CD4-positive, alpha-beta T cell treated with Interleukin-15 for 1 hour (primary cell): ENCODE data around the gene PTGER4.

Source experiments
- DNase-seq: peaks from one replicate; pipeline ENCODE4 v3.0.0-alpha.2; 2020

Gene PTGER4

DNA sequence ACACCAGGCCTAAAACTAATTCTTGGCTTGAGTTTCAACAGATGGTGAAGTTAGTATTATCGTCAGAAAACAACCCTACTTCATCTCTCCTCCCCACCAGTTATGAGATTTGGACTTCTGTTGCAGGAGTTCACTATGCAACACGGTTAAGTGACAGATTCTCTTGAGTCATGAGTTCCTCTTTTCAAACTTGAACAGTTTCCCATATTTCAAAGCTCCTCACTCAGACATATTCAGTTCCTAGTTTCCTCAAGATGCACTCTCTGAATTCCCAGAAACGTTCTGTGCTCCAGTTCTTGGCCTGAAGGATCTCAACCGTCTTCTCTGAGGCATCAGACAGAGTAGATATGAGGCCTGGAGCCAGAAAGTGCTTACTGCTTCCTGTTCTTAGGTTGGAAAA, 7.3 kb upstream of the PTGER4 start:
- no peak for DNase-seq

DNA sequence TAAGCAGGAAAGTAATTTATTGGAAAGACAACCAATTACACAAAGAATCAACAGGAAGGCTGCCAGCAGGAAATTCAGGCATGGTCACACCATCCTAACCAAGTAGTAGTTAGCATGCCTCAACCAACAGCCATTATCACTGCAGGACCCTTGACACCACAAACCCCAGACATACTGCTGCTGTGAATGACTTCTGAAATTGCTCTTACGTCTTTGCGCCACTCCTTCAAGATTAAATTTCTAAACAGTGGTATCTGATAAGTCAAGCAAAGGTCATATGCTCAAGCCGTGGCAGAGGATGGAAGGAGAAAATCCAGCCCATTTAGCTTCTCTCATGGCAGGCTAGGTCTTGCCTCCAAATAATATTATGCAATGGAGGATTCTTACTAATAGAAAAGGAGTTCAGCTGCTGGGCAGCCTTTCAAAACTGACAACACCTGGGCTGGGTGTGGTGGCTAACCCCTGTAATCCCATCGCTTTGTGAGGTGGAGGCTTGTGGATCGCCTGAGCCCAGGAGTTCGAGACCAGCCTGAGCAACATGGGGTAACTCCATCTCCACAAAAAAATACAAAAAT, 5.0 kb upstream of the PTGER4 start:
- DNase-seq = no peak

DNA sequence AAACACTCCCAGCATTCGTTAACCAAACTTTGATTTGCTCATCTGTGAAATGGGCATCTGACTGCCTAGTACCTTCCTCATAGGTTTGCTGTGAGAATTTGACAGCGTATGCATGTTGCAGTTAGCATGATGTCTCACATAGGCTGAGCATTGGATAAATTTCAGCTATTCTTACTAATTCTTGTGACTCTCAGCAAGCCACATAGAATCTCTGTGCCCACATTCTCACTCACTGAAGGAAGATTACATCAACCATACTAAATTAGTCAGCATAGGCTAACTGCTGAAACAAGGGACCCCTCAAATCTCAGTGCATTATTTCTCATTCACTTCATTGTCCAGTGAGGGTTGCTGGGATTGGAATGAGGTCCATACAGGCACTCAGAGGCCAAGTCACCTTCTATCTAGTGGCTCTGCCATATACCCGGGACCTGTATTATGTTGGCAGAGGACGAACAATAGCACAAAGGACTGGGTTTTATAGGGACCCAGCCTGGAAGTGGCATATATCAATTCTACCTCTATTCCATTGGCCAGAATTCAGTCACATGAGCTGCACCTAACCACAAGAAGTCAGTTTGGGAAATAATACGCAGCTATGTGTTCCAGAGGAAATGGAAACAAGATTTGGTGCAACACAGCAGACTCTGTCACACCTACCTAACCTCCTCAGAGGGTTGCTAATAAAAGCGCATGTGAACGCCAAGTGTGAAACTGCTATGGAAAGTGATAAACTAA, 4.2 kb upstream of the PTGER4 start:
- DNase-seq = no peak

DNA sequence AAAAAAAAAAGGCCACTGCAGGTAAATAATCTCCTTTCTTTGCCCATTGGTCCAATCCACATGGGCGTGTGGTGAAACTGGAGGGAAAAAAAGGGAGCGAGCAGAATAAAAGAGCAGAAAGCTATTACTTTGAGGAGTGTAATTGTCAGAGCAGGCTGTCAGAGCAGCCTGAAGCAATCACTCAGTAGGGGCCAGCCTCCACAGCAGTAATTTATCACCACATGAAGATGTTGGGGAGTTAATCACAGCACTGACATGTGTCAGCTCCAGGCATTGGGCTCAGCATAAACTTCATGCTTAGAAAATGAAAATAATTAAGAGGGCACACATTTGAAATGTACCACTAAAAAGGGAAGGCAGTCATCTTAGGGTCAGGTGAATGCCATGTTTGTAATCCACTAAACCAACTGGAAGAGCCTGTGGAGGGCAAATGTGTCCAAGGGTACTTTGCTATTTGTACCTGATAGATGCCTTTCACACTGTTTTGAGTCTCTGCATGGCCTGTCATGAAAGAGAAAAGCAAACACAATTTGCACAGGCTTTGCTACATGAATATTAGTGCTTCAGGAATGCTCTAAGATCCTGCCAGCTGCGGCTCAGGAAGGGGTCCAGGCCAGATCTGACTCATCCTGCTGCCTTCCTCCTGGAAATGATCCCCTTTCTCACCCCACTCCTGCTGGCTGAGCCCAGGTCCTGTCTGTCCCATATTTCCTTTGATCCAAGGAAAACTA, 2.9 kb upstream of the PTGER4 start:
- DNase-seq = no peak

DNA sequence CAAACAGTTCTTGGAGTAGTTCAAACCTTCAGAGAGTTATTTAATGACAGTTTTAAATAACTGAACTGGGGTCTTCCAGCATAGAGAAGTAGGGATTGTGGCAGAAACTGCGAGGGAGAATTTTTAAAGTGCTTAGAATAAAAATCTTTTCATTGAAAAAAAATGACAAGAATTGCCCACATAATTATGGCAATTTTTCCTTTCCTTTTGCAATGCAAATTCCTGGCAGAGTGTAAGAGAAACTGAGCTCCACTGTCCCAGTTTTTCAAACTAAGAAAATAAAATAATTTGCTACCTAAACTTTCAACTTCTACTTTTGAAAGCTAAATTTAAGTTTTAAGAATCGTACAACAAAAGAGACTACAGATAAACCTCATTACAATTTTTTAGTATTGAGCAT, 2.3 kb upstream of the PTGER4 start:
- no peak for DNase-seq

DNA sequence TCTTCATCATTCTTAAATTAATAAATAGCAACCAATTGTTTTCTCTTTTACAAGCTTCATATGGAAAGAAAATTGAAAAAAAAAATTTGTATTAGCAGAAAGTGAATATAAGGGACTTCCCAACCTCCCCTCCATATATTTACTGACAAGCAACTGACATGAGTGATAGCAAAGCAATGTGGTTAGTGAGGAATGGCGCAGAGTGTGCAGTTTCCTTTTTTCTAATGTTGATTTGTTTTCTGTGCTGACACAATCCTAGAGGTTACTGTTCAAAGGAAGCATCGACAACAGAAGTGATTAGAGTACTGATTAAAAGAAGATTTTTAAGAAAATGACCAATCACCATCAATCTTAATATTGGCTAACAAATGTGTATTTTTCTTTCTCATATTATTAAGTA, 1.7 kb upstream of the PTGER4 start:
- no peak for DNase-seq

DNA sequence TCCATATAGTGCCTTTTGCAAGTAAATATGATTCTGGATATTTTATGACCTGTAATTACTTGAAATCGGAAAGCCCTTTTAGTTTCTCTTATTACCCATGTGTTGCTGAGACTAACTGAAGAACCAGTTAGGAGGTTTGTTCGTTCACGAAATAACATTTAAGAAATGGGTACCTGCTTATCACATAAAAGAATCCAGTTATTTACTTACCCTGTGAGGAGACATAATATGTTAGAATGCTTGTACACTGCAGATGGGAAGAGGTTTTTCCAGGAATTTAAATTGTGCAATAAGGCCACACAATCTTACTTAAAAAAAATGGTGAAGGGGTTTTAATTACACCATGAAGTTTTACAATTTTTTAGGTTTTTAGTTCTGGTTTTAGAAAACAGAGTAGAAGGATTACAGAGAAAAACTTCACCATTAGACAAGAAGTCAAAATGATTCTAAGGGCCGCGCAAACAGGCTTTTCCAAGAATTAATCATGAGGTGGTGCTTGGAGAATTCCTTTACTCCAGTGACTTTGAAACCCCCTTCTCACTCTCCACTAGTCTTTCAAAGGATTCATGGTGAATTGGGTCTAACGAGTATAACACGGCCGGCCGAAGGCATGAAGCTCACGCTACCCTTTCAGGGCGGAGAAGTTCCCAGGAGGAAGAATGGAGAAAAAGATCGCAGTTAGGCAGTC, 1.1 kb upstream of the PTGER4 start:
- no peak for DNase-seq

DNA sequence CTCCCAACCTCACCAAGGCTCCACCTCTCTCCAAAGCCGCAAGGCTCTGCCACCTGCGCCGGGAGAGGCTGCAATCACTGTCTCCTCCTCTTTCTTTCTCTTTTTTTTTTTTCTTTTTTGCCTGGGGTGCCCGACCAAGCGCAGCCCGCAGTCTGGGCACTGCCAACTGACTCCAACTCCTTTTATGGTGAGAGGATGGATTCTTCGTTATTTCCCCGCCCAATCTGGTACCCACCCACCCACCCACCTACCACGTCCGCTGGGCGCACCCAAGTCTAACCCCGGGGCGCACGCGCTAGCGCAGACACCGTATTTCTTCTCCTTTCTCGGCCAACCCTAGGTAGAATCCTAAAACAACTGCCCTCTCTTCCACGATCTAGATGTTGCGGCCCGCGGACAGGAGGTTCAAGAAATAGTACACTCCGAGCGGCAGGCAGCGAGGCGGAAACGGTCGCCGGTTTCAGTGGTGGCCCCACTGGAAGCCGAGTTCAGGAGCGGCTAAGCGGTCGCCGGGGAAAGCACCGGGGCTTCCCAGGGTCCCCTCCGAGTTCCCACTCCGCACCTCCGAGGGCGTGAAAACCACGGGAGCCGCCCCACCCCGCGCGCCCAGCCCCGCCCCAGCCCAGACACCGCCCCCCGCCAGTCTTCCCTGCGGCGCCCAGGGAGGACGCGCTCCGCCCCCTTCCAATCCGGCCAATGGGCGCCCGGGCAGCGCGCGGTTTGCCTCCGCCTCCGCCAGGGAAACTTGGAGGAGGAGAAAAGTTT, 385 bp upstream of the PTGER4 start:
- DNase-seq = peak; percentile 91

DNA sequence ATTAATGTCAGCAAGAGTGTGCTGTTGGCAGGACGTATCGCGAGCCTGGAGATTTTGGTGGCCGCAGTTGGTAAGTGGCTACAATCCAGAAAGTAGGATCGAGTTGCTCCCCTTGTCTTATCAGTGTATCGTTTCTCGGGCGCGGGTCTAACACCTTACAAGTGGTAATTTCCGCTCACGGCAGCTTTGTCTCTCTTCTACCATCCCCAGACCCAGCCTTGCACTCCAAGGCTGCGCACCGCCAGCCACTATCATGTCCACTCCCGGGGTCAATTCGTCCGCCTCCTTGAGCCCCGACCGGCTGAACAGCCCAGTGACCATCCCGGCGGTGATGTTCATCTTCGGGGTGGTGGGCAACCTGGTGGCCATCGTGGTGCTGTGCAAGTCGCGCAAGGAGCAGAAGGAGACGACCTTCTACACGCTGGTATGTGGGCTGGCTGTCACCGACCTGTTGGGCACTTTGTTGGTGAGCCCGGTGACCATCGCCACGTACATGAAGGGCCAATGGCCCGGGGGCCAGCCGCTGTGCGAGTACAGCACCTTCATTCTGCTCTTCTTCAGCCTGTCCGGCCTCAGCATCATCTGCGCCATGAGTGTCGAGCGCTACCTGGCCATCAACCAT, 1.1 kb downstream of the PTGER4 start:
- peak; percentile 52 for DNase-seq

DNA sequence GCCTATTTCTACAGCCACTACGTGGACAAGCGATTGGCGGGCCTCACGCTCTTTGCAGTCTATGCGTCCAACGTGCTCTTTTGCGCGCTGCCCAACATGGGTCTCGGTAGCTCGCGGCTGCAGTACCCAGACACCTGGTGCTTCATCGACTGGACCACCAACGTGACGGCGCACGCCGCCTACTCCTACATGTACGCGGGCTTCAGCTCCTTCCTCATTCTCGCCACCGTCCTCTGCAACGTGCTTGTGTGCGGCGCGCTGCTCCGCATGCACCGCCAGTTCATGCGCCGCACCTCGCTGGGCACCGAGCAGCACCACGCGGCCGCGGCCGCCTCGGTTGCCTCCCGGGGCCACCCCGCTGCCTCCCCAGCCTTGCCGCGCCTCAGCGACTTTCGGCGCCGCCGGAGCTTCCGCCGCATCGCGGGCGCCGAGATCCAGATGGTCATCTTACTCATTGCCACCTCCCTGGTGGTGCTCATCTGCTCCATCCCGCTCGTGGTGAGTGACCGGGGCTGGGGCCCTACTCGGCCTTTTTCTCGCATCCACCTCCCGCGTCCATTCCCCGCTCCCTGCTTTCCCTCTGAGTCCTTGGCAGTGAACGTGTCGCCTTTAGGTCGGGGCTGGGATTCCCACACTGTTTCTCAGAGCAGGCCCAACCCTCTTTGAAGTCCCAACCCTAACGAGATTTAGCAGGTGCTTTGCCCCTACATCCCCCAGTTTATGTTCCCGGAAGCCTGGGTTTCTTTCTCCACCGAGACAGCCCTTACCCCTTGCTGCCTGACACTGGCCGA, 1.8 kb downstream of the PTGER4 start:
- DNase-seq = peak; percentile 55

DNA sequence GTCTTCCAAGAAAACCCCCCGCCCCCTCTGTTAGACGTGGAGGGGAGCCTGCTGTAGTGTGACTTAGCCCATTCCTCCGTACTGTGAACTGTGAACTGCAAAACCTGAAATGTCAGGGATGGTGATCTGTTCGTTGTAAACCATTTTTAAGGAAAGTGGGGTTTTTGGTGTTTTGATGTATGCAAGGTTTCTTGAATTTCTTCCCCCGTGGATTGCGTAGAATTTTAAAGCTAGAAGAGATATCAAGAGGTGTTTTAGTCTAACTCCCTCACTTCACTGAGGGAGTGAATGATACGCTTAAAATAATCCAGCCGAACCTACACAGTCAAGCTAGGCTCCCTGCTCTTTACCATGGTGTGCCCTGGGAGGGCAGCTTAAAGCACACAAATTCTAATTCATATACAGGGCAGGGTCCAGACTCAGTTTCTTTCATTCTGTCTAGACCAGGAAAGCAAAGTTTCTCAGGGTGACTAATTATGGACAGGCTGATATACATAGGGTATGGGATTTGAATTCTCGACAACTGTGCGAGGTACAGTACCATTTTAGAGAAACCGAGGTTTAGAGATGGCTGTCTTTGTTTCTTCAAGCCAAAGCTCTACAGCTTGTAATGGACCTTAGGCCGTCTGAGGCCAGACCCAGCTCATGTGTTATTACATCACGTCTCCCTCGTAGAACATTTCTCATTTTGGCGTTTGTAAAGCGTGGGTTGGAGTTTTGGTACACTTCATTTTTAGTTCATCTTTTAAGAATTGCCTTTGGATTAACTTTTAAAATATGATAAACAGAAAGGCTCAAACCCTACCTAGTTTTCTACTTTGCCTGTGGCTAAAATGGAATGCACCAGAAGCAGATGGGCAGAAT, 2.7 kb downstream of the PTGER4 start:
- DNase-seq = no peak

DNA sequence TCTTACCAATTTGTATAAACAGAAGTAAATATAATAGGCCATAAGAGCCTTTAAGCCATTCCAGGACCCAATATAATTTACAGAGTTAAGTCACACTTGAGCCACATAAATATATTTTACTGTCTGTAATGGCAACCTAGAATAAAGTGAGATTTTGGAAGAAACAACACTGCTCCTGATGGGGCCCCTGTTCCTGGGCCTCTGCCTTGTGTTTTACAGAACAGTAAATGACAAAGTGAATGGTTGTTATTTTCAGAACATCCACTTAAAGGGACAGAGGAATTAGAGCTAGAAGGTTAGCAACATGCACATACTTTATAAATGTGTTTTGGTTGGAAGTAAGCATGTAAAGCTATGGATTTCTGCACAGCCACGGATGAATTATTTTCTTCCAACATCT, 3.6 kb downstream of the PTGER4 start:
- no peak for DNase-seq

DNA sequence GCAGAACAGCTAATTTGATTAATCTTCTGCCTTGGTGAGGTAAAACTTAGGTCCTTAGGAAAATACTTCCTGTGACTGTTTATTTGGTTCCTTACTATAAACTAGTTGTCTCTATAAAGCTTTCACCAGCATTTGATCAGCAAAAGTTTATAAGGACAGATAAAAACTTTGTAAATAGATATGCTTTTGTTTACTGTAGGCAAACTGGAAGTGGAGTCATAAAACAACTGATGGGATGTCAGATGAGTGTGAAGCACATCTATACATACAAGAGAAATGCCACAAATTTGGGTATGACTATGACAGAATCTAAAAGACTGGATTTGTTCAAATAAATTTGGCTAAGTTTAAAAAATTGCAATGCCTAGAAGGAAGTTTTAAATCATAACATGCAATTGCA, 5.5 kb downstream of the PTGER4 start:
- no peak for DNase-seq

DNA sequence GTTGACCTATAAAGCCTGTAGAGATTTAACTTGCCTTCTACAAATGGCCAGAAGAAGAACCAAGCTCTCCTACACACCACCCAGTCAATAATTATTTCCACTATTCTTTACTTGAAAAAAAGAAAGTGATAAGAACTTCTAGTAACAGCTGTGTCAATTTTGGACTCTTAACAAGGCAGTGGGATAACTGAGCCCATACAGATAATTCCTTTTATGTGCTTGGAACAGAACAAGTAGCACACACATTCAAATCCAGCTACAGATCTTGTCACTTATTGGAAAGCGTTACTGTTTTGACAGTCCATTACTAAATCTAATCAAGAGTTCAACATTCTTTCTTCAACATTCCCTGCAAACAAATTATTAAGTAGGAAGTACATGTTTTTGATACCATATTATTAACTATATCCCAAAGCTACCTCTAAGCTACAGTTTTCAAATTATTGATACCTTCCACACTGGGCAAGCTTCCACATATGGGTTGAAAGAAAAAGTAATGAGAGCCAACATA, 6.3 kb downstream of the PTGER4 start:
- DNase-seq = no peak

DNA sequence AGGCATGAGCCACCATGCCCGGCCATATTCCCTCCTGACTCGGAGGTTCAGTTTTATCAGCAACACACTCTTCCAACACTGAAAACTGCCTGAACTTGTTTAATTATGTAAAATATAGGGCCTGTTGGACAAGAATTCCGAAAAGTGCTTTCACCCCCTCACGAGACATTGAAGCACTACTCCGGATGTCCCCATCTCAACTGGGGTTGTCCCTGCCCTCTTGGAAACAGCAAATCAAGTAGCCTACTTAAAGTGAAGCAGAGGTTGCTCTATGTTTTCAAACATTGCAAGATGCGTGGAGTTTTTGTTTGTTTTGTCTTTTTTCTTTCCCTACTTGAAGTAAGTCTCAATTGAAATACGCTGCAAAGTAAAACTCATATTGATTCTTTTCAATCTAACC, 7.6 kb downstream of the PTGER4 start:
- DNase-seq = no peak

DNA sequence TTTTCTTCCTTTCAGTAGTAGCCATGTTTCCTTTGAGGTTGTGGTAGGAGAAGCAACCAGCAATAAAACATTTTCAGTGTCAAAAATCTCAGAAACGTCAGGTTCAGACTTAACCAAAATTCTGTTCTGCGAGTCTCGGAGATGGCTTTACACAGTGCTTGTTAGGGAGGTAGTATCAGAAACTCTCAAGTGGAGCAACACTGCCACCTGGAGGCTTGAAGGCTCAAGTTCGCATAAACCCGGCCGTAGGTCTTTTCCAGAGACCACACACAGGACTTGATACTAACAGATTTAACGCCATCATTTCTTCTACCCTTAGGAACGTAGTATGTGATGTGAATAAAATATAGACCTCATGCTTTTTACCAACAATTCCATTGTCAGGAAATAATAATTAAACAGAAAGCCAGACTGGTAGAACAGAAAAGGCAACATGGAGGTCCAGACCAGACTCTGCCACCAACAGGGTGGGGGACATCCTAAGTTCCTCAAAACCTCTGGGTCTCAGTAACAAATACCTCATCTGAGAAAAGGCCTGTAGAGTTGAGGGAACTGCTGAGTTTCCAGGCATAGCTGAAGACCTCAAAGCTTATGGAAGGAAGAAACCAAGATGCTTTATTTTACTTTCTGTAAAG, 8.5 kb downstream of the PTGER4 start:
- peak; percentile 85 for DNase-seq

DNA sequence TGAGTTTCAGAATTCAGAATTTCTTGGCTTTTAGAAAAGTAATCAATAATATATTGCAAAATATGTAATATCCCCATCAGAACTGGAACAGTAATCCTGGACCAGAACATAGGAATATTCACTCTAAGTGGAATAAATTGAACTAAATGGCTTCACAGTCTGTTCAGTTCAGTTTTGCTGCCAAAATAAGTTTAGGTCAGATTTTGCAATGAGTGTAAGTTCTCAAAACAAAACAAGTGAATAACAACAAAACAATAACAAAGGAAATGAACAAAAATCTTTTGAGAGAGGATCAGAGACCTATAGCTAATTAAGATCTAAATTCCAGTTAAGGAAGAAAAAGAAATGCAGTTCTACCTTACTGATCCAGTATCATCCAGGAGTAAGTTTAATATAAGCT, 9.3 kb downstream of the PTGER4 start:
- no peak for DNase-seq

DNA sequence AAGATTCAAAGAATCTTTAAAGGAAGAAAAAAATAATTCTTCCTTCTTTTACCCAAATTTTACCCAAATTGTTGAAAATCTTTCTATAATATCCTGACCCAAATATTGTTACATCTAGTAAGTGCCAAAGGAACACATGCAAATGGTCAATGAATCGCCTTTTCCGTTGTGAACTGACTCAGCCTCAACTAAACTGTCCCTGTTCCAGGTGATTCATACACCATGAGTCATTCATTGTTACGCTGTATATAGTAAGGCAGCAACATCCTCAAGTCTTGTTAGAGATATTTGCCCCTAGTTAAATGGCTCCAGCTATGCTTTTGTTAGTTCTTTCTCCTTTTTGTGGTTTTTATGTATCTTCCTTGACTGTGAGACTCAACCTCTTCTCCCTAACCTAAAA, 9.7 kb downstream of the PTGER4 start:
- no peak for DNase-seq

DNA sequence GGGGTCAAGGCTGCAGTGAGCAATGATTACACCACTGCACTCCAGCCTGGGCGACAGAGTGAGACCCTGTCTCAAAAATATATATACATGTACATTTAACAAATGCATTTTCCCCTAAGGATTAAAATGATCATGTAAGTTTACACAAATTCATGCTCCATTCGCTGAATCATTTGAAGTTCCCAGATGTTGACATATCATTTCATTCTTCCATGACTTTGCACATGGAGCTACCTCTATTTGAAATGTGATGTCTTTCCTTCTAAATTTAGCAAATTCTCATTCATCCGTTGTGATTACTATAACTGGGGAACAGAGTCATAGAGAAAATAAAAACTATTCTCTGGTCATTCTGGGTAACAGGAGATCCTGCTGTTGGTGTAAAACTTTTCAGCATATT, 10.6 kb downstream of the PTGER4 start:
- no peak for DNase-seq

DNA sequence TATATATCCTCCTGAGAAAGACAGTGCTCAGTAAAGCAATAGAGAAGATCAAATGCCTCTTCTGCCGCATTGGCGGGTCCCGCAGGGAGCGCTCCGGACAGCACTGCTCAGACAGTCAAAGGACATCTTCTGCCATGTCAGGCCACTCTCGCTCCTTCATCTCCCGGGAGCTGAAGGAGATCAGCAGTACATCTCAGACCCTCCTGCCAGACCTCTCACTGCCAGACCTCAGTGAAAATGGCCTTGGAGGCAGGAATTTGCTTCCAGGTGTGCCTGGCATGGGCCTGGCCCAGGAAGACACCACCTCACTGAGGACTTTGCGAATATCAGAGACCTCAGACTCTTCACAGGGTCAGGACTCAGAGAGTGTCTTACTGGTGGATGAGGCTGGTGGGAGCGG, 12.2 kb downstream of the PTGER4 start:
- DNase-seq = no peak
